ENCODE data around the gene YJEFN3. TPM values are rescaled to one million over a fixed set of nuclear protein-coding genes. Genes with fewer than 3 reads are reported as not detected.
A peak's percentile ranks its signal among the peaks of the same experiment; 100 is the strongest.

YJEFN3 gene
- total RNA-seq, 2 donors from 2014 or later: 7.3 to 12.6 TPM

DNA sequence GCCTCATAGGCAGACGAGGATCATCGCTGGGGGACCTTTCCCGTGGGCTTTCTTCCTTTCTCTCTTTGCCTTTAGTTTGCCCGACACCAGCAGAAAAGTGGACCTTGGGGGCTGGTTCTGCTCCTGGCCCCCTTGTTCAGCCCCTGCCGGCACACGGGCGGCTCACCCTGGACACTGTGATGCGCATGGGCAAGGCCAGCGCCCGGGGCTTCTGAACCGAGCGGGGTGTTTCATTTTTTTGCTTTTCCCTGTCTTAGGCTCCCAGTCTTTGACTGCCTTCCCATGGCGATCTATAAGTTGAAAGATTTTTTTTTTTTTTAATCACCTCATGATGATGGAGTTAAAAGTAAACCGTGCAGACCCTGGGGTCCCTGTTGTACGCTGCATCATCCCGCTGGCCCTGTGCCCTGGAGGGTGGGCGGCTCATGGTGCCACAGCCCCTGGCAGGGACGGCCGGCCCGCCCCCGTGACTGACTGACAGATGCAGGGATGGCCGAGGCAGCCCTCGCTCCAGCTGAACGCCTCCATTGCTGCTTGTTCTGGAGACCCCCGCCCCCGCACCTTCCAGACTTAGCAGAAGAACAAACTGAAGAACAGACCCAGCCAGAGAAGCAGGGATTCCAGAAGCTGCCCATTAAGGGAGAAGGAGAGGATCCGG lies 22.9 kb upstream of the YJEFN3 start:
- DNase-seq: no peak
- H3K27ac Mint-ChIP-seq: no peak overlapping the region
- H3K4me1 Mint-ChIP-seq: peaks cover 2% of the 10 kb centered on the region
- Histone ChIP-seq H3K27ac (ENCODE audit: low read depth, low read length) (no peak overlapping the region), H3K4me1 (ENCODE audit: control insufficient read depth, insufficient read depth, low read length) (no peaks in the 10 kb centered on the region), H3K9ac (ENCODE audit: extremely low read depth, low read length, poor library complexity, severe bottlenecking) (no peak overlapping the region), H3K9me3 (ENCODE audit: control insufficient read depth, low read length) (no peaks in the 10 kb centered on the region), H3K4me3 (ENCODE audit: low read length) (no peak overlapping the region), H3K36me3 (ENCODE audit: control insufficient read depth, insufficient read depth, low read length) (peaks cover 50% of the 10 kb centered on the region), H3K27me3 (ENCODE audit: control insufficient read depth, insufficient read depth, low read length, poor library complexity, severe bottlenecking) (no peaks in the 10 kb centered on the region)
- WGBS, 2 experiments (ENCODE audit: insufficient coverage in 1 of 2, insufficient read length in 1 of 2): 94 to 96% methylated on average over 13 to 27 of the region's 27 CpGs
- TF ChIP-seq, protein P1, sequence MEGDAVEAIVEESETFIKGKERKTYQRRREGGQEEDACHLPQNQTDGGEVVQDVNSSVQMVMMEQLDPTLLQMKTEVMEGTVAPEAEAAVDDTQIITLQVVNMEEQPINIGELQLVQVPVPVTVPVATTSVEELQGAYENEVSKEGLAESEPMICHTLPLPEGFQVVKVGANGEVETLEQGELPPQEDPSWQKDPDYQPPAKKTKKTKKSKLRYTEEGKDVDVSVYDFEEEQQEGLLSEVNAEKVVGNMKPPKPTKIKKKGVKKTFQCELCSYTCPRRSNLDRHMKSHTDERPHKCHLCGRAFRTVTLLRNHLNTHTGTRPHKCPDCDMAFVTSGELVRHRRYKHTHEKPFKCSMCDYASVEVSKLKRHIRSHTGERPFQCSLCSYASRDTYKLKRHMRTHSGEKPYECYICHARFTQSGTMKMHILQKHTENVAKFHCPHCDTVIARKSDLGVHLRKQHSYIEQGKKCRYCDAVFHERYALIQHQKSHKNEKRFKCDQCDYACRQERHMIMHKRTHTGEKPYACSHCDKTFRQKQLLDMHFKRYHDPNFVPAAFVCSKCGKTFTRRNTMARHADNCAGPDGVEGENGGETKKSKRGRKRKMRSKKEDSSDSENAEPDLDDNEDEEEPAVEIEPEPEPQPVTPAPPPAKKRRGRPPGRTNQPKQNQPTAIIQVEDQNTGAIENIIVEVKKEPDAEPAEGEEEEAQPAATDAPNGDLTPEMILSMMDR (conservative IDR thresholded peaks at IDR 0.05): no peak
- H3K27me3 Mint-ChIP-seq (ENCODE audit: insufficient read depth): no peaks in the 10 kb centered on the region
- H3K9me3 Mint-ChIP-seq: no peaks in the 10 kb centered on the region
- peaks cover 59% of the 10 kb centered on the region for H3K36me3 Mint-ChIP-seq (ENCODE audit: low read depth)
- no peak overlapping the region for H3K4me3 Mint-ChIP-seq

DNA sequence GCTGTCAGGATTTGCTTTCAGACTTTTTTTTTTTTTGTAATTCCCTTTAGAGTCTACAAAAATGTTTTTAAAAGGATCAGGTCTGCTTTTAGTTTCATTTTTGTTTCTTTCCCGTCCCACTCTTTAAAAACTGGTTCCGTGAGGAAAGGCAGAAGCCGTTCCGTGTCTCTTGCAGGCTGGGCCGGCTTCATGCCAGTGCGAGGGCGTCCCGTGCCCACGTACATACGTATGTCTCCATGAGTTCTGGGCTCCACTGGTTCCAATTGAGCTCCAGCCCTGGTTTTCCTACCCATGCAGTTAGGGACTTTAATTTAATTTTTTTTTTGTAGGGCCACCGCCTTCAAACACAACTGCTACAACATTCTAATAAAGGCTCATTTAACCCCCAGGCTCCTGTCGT lies 22.1 kb upstream of the YJEFN3 start:
- Mint-ChIP-seq H3K9me3 (no peaks in the 10 kb centered on the region), H3K36me3 (ENCODE audit: low read depth) (peaks cover 54% of the 10 kb centered on the region), H3K4me1 (peaks cover 2% of the 10 kb centered on the region), H3K27ac (peak overlapping the region; percentile 10), H3K27me3 (ENCODE audit: insufficient read depth) (no peaks in the 10 kb centered on the region), H3K4me3 (no peak overlapping the region)
- 92 to 97% methylated on average over 12 of the region's 12 CpGs for WGBS, 2 experiments (ENCODE audit: insufficient coverage in 1 of 2, insufficient read length in 1 of 2)
- TF ChIP-seq, protein P1 (conservative IDR thresholded peaks at IDR 0.05): no peak
- Histone ChIP-seq H3K27ac (ENCODE audit: low read depth, low read length) (no peak overlapping the region), H3K36me3 (ENCODE audit: control insufficient read depth, insufficient read depth, low read length) (peaks cover 43% of the 10 kb centered on the region), H3K4me1 (ENCODE audit: control insufficient read depth, insufficient read depth, low read length) (no peaks in the 10 kb centered on the region), H3K9ac (ENCODE audit: extremely low read depth, low read length, poor library complexity, severe bottlenecking) (no peak overlapping the region), H3K9me3 (ENCODE audit: control insufficient read depth, low read length) (no peaks in the 10 kb centered on the region), H3K27me3 (ENCODE audit: control insufficient read depth, insufficient read depth, low read length, poor library complexity, severe bottlenecking) (no peaks in the 10 kb centered on the region), H3K4me3 (ENCODE audit: low read length) (no peak overlapping the region)
- no peak for DNase-seq

DNA sequence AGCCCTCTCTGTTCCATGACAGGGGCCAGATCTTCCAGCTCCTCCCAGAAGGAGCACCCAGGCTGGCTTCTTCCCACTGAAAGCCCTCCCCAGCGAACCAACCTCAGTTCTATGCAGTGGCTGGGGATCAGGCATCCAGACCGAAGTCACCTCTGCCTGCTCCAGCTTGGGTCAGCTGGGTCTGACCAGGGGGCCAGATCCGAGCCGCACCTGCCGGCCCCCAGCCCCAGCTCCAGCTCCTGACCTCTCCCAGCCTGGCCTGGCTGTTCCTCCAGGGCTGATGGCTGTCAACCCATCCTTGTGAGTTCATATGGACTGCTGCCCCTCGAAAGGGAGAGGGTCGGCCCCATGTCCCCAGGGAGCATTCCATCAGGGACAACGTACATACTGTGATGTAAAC lies 21.4 kb upstream of the YJEFN3 start:
- Histone ChIP-seq H3K4me3 (ENCODE audit: low read length) (no peak overlapping the region), H3K4me1 (ENCODE audit: control insufficient read depth, insufficient read depth, low read length) (no peaks in the 10 kb centered on the region), H3K27me3 (ENCODE audit: control insufficient read depth, insufficient read depth, low read length, poor library complexity, severe bottlenecking) (no peaks in the 10 kb centered on the region), H3K9ac (ENCODE audit: extremely low read depth, low read length, poor library complexity, severe bottlenecking) (no peak overlapping the region), H3K9me3 (ENCODE audit: control insufficient read depth, low read length) (no peaks in the 10 kb centered on the region), H3K27ac (ENCODE audit: low read depth, low read length) (no peak overlapping the region), H3K36me3 (ENCODE audit: control insufficient read depth, insufficient read depth, low read length) (peaks cover 35% of the 10 kb centered on the region)
- TF ChIP-seq, protein P1 (conservative IDR thresholded peaks at IDR 0.05): no peak
- 87 to 93% methylated on average over 3 to 8 of the region's 8 CpGs for WGBS, 2 experiments (ENCODE audit: insufficient coverage in 1 of 2, insufficient read length in 1 of 2)
- Mint-ChIP-seq H3K36me3 (ENCODE audit: low read depth) (peaks cover 46% of the 10 kb centered on the region), H3K27ac (peak overlapping the region; percentile 35), H3K9me3 (no peaks in the 10 kb centered on the region), H3K4me3 (no peak overlapping the region), H3K27me3 (ENCODE audit: insufficient read depth) (no peaks in the 10 kb centered on the region), H3K4me1 (peaks cover 2% of the 10 kb centered on the region)
- DNase-seq: no peak

All from endodermal cell (in vitro differentiated cells).